Nephron (organoid): ENCODE results near the gene SPON1.
"Not testable (repeated sequence)": the region's sequence is repeated elsewhere in the genome, so short reads cannot be mapped to it uniquely, and the experiment has no call there.

ENCODE experiments used
- H3K27ac Mint-ChIP-seq, 3 experiments: 2 replicates each; pipeline ENCODE4 v1.8.0; 2020; ENCODE audit warnings: mixed read lengths in 3 of 3, mild to moderate bottlenecking in 2 of 3, moderate library complexity in 1 of 3
- H3K27me3 Mint-ChIP-seq: 2 replicates; pipeline ENCODE4 v1.8.0; 2021; ENCODE audit warnings: low read depth, mild to moderate bottlenecking, moderate library complexity, mixed read lengths
- H3K36me3 Mint-ChIP-seq: 2 replicates; pipeline ENCODE4 v1.8.0; 2020; ENCODE audit warnings: low read depth, mixed read lengths
- H3K4me1 Mint-ChIP-seq: 2 replicates; pipeline ENCODE4 v1.8.0; 2020; ENCODE audit warnings: mixed read lengths
- H3K4me3 Mint-ChIP-seq, 3 experiments: 2 replicates each; pipeline ENCODE4 v1.8.0; 2020; ENCODE audit warnings: mild to moderate bottlenecking in 3 of 3, mixed read lengths in 3 of 3, moderate library complexity in 2 of 3
- H3K9me3 Mint-ChIP-seq: 2 replicates; pipeline ENCODE4 v1.8.0; 2020; ENCODE audit warnings: mixed read lengths
- CTCF ChIP-seq, 3 experiments: fragments of 200-600 bp; sonication (generic); IDR thresholded peaks; one replicate each; pipeline ENCODE4 v1.5.0; 2021; ENCODE audit warnings: antibody characterized with exemption in 3 of 3; ENCODE audit not compliant: unreplicated experiment in 3 of 3

The SPON1 gene

GRCh38 chr11:13974631-13975030 is 12.1 kb downstream of the SPON1 start:
- H3K27ac Mint-ChIP-seq = no peak overlapping the region
- no peak overlapping the region for H3K4me3 Mint-ChIP-seq
- no peaks in the 10 kb centered on the region for H3K9me3 Mint-ChIP-seq

GRCh38 chr11:13983081-13983751 is 20.7 kb downstream of the SPON1 start:
- peaks cover 41% of the 10 kb centered on the region for H3K4me1 Mint-ChIP-seq
- H3K9me3 Mint-ChIP-seq = peaks cover 9% of the 10 kb centered on the region

More at GRCh38 chr11:13974631-13975030, 12.1 kb downstream of the SPON1 start:
- Mint-ChIP-seq H3K4me1 (peaks cover 37% of the 10 kb centered on the region), H3K27me3 (peaks cover 7% of the 10 kb centered on the region), H3K36me3 (no peaks in the 10 kb centered on the region)
- no peak for TF ChIP-seq CTCF (IDR thresholded peaks at IDR 0.05; ENCODE audit: unreplicated experiment in 3 of 3)

GRCh38 chr11:13984616-13985450 is 22.3 kb downstream of the SPON1 start:
- peak overlapping the region in 2 of 3 experiments; percentile 73 to 84 for H3K27ac Mint-ChIP-seq
- H3K9me3 Mint-ChIP-seq = peaks cover 22% of the 10 kb centered on the region
- H3K4me3 Mint-ChIP-seq = no peak overlapping the region
- no peak for TF ChIP-seq CTCF (IDR thresholded peaks at IDR 0.05; ENCODE audit: unreplicated experiment in 3 of 3)
- peaks cover 6% of the 10 kb centered on the region for H3K27me3 Mint-ChIP-seq
- peaks cover 31% of the 10 kb centered on the region for H3K4me1 Mint-ChIP-seq
- peaks cover 24% of the 10 kb centered on the region for H3K36me3 Mint-ChIP-seq

More at GRCh38 chr11:13983081-13983751, 20.7 kb downstream of the SPON1 start:
- Mint-ChIP-seq H3K27me3 (peaks cover 6% of the 10 kb centered on the region), H3K27ac (peak overlapping the region; percentile 72 to 84 (median 73)), H3K36me3 (peaks cover 20% of the 10 kb centered on the region), H3K4me3 (peak overlapping the region in 1 of 3 experiments; percentile 13)
- no peak for TF ChIP-seq CTCF (IDR thresholded peaks at IDR 0.05; ENCODE audit: unreplicated experiment in 3 of 3)

- peaks cover 31% of the 10 kb centered on the region for H3K4me1 Mint-ChIP-seq
- H3K27me3 Mint-ChIP-seq, H3K4me3 Mint-ChIP-seq, H3K27ac Mint-ChIP-seq: not testable (repeated sequence)
- peaks cover 29% of the 10 kb centered on the region for H3K9me3 Mint-ChIP-seq
- peaks cover 30% of the 10 kb centered on the region for H3K36me3 Mint-ChIP-seq
These were observed 24.2 kb downstream of the SPON1 start for GRCh38 chr11:13986695-13987094.

GRCh38 chr11:13992158-13992856 is 29.8 kb downstream of the SPON1 start:
- Mint-ChIP-seq H3K9me3 (peaks cover 27% of the 10 kb centered on the region), H3K36me3 (peaks cover 22% of the 10 kb centered on the region)
- not testable (repeated sequence) for H3K4me1 Mint-ChIP-seq, H3K4me3 Mint-ChIP-seq, H3K27ac Mint-ChIP-seq, H3K27me3 Mint-ChIP-seq

- H3K4me3 Mint-ChIP-seq = no peak overlapping the region
- H3K9me3 Mint-ChIP-seq = peaks cover 20% of the 10 kb centered on the region
- no peak for TF ChIP-seq CTCF (IDR thresholded peaks at IDR 0.05; ENCODE audit: unreplicated experiment in 3 of 3)
- no peaks in the 10 kb centered on the region for H3K4me1 Mint-ChIP-seq
- peak overlapping the region in 2 of 3 experiments; percentile 0 to 66 for H3K27ac Mint-ChIP-seq
- H3K27me3 Mint-ChIP-seq = peaks cover 8% of the 10 kb centered on the region
- H3K36me3 Mint-ChIP-seq = peaks cover 14% of the 10 kb centered on the region
These were observed 30.7 kb downstream of the SPON1 start for GRCh38 chr11:13993096-13993765.
